Measurements from ENCODE around the gene ZNF518B.
"Not testable (repeated sequence)": the region's sequence is repeated elsewhere in the genome, so short reads cannot be mapped to it uniquely, and the experiment has no call there.

Gene ZNF518B

DNA sequence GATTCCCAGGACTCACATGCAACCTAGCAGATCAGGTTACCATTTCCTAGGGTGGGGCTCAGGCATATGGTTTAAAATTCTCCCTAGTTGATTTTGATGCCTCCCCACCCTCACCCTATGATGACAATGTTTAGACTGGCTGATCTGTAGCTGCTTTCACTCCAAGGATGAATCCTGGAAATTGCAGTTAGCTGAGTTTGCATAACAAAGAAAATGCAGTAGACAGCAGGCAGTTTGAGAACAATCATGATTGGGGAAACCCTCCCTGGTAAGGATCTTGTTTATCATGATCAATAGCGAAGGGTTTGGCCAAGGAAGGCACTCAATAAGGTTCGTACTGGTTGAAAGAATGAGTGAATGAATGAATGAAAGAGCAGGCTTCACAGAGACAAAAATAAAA lies 2.1 kb downstream of the ZNF518B start:
- DNase-seq: no peak

DNA sequence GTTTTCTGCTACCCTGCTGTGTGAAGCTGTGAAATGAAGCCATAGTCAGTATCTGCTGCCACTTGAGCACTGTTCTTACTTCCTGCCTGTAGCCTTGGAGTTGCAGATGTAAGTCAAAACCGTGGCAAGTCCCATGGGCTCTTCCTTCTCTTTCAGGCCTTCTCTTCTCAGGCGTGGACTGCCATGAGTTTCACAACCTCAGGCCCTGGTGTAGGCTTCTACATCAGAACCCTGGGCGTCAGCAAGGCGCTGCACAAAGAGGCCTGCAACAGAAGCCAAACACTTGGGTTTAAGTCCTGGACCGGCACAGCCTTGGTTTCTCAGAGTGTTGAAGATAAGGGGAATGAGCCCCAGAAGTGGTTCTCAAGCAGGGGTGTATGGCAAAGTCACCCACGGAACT lies 2.5 kb downstream of the ZNF518B start:
- no peak for DNase-seq

DNA sequence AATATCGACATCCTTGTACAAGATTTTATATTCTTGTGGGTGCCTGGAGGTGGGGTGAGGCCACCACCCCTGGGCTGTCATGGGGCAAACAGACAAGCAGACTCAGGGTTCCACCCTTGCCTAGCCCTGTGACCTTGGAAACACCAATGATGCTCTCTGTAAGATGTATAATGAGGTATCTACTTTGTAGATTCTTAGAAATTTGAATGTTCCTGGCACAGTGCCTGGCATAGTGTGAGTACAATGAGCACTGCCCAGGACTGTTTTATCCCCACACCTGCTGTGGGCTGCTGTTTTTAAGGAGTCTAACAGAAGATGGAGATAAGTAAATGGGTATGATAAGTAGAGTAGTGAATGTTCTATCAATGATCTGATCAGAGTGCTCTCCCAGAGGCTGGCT lies 3.1 kb downstream of the ZNF518B start:
- DNase-seq: no peak

- DNase-seq: no peak
These were observed 8.2 kb downstream of the ZNF518B start for GRCh38 chr4:10448991-10449390.

DNA sequence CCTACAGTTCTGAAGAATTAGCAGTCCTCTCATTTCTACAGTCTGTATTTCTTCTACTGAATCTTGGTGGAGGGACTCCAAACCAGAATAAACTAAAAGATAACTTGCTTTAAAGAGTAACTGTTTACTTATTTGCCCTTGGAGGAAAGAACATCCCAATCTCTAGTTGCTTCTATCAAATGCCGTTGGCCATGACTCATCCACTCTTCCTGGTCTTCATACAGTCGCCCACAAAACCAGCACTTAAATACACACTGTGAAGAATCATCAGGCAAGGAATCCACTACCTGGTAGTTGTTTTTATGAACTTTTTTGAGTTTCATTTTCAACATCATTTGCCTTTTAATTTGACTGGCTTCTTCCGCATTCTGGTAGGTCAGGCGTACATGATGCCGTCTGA lies 14.2 kb downstream of the ZNF518B start:
- DNase-seq: no peak

DNA sequence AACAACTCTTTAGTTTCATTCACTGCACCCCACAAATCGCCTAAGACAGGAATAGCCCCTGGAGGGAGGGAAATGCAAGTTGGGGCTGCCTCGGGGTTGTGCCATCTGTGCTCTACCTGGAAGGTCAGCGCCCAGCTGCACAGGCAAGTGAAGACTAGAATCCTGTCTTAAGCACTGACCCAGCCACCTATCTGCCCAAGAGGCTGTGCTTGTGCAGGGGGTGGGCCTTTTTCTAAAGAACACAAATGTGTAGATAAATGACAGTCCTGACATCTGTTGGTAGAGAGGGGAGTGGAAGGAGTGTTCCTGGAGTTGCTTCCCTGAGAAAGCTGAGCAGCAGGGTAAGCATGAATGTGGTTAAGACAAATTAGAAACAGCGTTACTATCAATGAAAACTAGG lies 15.7 kb downstream of the ZNF518B start:
- no peak for DNase-seq

DNA sequence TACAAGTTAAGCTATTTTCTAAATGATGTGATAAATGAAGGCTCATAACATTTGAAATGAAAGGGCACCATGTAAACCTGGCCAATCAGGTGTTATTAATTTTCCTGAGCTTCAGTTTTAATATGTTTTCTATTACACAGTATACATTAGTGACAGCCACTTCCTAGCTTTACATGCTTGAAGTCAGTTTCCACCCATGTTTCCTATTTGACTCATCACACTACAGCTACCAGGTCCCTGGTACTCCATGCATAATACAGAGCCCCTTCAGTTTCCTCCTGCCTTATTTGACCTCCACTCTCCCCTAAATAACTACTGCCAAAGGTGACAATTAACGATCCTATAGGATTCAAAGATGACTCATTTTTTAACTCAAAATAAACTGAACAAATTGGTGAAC lies 18.3 kb downstream of the ZNF518B start:
- no peak for DNase-seq

DNA sequence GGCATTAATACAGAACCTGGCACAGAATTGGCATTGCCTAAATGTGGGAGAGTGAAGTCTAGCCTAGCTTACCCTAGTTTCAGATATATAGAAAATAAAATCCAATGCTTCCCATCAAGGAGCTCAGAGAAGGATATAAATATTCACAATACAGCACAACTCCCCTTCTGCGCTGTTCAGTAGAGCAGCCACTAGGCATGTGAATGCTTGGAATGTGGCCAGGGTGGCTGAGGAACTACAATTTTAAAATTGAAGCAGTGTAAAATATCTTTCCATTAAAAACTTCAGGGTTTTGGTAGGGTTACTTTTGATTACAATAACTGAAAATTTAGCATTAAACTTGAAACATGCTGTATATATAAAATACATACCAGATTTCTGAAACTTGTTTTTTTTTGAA lies 19.5 kb downstream of the ZNF518B start:
- no peak for DNase-seq

GRCh38 chr4:10427680-10428079 lies 29.5 kb downstream of the ZNF518B start:
- DNase-seq: not testable (repeated sequence)

GRCh38 chr4:10421344-10422055 lies 35.7 kb downstream of the ZNF518B start:
- no peak for DNase-seq

GRCh38 chr4:10417740-10418139 lies 39.5 kb downstream of the ZNF518B start:
- DNase-seq: no peak

- DNase-seq: peak; percentile 3
These were observed 40.8 kb downstream of the ZNF518B start for GRCh38 chr4:10416441-10416840.

DNA sequence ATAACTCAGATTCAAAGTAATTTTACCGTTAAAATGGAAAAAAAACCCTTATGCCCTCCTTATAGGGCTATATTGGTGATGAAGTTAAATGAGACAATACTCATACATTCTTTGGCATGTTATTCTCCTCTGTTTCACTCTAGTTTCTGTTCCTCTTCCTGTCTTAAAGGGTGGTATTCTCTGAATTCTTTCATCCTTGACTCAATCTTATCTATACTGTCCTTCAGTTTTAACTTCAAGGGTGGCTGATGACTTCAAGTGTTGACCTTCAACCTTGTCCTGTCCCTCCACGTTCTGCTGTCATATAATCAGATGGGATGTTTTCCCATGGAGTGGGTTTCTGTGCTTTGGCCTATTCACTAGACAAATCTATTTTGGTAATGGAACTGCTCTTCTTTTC lies 44.0 kb downstream of the ZNF518B start:
- DNase-seq: no peak

DNA sequence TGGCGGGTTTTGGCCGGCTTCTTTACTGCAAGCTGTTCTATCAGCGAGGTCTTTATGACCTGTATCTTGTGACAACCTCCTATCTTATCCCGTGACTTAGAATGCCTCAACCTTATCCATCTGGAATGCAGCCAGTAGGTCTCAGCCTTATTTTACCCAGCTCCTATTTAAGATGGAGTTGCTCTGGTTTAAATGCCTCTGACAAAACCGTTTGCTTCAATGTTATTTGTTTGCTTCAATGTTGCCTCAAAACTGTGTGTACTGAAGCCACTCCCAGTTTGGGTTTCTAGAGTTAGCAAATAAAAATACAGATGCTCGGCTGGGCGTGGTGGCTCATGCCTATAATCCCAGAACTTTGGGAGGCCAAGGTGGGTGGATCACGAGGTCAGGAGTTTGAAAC lies 51.6 kb downstream of the ZNF518B start:
- no peak for DNase-seq

GRCh38 chr4:10403633-10404445 lies 53.4 kb downstream of the ZNF518B start:
- DNase-seq: peak; percentile 33

- DNase-seq: no peak
These were observed 61.1 kb downstream of the ZNF518B start for GRCh38 chr4:10395971-10396580.

Data from CD4-positive, alpha-beta T cell treated with Interleukin-10 for 1 hour (primary cell).